ENCODE measurements around the gene PDCD5.
"Not testable (repeated sequence)": the region's sequence is repeated elsewhere in the genome, so short reads cannot be mapped to it uniquely, and the experiment has no call there.

PDCD5 gene

DNA sequence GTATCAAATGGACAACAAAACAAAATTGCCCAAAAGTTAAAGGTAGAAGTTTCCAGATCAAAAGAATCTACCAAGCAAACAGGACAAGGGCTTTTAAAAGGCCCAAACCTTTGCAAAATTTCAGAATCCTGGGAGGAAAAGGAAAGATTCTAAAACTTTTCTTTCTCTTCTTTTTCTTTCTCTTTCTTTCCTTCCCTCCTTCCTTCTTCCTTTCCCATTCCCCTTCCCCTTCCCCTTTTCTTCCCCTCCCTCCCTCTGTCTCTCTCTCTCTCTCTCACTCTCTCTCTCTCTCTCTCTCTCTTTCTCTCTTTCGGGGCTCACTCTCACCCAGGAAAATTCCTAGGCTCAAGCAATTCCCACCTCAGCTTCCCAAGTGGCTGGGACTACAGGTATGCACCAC is 4.2 kb upstream of the PDCD5 start:
- no peak for DNase-seq (ENCODE audit: low read depth in 3 of 3, low spot score in 1 of 3)

GRCh38 chr19:32580353-32580900 is 563 bp upstream of the PDCD5 start:
- no peak for DNase-seq (ENCODE audit: low read depth in 3 of 3, low spot score in 1 of 3)

- no peak for DNase-seq (ENCODE audit: low read depth in 3 of 3, low spot score in 1 of 3)
Measured at GRCh38 chr19:32581705-32582179, 752 bp downstream of the PDCD5 start.

DNA sequence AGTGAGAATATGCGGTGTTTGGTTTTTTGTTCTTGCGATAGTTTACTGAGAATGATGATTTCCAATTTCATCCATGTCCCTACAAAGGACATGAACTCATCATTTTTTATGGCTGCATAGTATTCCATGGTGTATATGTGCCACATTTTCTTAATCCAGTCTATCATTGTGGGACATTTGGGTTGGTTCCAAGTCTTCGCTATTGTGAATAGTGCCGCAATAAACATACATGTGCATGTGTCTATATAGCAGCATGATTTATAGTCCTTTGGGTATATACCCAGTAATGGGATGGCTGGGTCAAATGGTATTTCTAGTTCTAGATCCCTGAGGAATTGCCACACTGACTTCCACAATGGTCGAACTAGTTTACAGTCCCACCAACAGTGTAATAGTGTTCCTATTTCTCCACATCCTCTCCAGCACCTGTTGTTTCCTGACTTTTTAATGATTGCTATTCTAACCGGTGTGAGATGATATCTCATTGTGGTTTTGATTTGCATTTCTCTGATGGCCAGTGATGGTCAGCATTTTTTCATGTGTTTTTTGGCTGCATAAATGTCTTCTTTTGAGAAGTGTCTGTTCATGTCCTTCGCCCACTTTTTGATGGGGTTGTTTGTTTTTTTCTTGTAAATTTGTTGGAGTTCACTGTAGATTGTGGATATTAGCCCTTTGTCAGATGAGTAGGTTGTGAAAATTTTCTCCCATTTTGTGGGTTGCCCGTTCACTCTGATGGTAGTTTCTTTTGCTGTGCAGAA is 6.9 kb downstream of the PDCD5 start:
- not testable (repeated sequence) for DNase-seq (ENCODE audit: low read depth in 3 of 3, low spot score in 1 of 3)

DNA sequence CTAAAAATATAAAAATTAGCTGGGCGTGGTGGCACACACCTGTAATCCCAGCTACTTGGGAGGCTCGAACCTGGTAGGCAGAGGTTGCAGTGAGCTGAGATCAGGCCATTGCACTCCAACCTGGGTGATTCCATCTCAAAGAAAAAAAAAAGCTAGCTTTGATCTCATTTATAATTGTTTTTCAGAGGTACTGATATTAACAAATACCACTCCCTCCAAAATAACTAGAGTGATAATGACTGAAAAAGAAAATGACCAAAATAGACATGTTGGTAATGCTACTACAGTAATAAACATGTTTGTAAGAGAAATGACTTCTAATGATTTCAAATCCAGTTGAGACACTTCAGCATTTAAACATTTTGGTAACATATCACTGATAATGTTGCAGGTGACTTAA is 13.0 kb downstream of the PDCD5 start:
- DNase-seq (ENCODE audit: low read depth in 3 of 3, low spot score in 1 of 3) = no peak

GRCh38 chr19:32595491-32595890 is 14.5 kb downstream of the PDCD5 start:
- DNase-seq (ENCODE audit: low read depth in 3 of 3, low spot score in 1 of 3) = no peak

DNA sequence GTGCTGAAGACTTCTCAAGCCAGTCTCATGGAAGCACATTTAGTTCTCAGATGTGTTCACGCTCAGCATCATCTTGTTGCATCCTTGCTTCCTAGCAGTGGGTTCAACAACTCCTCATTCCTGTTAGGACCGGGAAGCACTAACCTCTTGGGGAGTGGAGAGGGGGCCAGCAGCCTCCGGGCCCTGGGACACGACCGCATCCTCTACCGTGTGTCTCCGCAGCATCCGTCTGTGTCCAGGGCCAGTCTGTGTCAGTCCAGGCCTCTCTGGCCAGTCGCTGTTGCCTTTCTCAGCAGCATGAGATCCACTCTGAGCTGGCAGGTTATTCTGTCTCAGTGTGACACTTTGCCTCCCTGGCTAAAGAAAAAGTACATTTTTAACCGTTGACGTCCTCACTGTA is 17.0 kb downstream of the PDCD5 start:
- no peak for DNase-seq (ENCODE audit: low read depth in 3 of 3, low spot score in 1 of 3)

- no peak for DNase-seq (ENCODE audit: low read depth in 3 of 3, low spot score in 1 of 3)
Measured at GRCh38 chr19:32599258-32599657, 18.3 kb downstream of the PDCD5 start.

DNA sequence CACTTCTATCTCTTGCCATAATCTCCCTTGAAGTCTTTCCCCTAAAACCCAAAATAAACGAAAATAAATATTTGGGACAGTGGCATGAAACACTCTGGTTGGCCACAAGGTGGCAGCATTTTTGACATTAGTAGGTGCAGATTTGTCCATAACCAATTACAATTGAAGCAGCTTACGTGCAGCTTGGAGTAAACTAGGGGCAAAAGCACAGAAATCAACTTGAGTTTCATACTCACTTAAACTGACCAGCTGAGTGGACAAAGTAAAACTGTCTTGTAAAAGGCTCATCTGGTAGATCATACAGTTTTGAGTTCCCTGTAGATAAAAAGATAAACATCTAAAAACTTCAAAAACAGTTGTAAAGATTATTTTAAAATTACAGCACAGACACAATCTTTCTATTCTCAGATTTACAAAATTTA is 18.8 kb downstream of the PDCD5 start:
- no peak for DNase-seq (ENCODE audit: low read depth in 3 of 3, low spot score in 1 of 3)

DNA sequence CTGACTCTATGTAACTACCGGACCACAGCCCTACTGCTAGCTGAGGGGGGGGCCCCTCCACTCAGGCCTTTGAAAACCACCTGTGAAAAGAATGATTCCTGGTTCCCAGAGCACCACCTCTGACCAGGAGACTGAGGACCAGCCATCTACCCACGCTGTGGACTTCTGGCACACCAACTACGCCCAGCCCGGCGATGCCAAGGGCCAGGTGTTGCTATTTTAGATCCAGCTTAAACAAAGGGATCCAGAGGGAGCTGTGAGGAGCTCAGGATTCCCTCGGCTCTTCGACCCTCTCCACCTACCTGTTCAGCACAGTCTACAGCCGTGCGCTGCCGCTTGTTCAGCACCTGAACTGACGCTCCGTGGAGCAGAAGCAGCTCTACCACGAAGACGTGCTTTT is 23.0 kb downstream of the PDCD5 start:
- no peak for DNase-seq (ENCODE audit: low read depth in 3 of 3, low spot score in 1 of 3)

- DNase-seq (ENCODE audit: low read depth in 3 of 3, low spot score in 1 of 3) = no peak
Measured at GRCh38 chr19:32605544-32605943, 24.6 kb downstream of the PDCD5 start.

- no peak for DNase-seq (ENCODE audit: low read depth in 3 of 3, low spot score in 1 of 3)
Measured at GRCh38 chr19:32606289-32606688, 25.3 kb downstream of the PDCD5 start.

GRCh38 chr19:32607479-32607878 is 26.5 kb downstream of the PDCD5 start:
- DNase-seq (ENCODE audit: low read depth in 3 of 3, low spot score in 1 of 3) = no peak

DNA sequence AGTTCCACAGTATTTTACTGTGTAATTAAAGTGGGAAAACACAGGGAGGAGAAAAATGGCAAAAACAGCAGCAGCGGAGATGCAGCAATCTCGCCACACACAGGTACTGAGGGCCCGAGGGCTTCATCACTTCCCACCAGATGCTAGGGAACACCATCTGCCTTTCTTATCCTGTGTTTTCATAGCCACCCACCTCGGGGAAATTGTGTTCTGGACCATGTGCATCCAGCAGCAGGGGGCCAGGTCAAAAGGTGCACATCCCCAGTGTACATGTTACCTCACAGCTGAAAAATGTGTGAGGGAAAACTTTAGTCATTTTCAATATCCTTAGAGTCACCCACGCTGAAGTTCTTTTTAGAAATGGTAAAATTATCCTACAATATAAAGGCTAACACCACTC is 30.2 kb downstream of the PDCD5 start:
- DNase-seq (ENCODE audit: low read depth in 3 of 3, low spot score in 1 of 3) = no peak

GRCh38 chr19:32613008-32613407 is 32.0 kb downstream of the PDCD5 start:
- DNase-seq (ENCODE audit: low read depth in 3 of 3, low spot score in 1 of 3) = no peak

- no peak for DNase-seq (ENCODE audit: low read depth in 3 of 3, low spot score in 1 of 3)
Measured at GRCh38 chr19:32614916-32615315, 33.9 kb downstream of the PDCD5 start.

DNA sequence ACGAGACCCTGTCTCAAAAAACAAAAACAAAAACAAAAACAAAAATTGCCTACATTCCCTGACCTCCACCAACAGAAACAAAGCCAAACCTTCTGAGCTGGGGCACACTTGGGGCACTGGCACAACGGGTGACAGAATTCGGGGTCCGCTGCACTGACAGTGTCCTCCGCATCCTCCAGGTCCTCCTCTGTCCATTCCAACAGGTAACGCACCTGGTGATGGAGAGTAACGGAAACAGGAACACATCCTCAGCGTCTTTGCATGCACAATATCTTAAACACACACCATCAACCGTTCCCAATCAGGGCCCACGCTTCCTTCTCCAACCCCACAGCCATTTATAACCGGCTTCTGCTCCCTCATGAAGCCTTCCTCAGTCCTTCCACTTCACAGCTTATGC is 34.6 kb downstream of the PDCD5 start:
- DNase-seq (ENCODE audit: low read depth in 3 of 3, low spot score in 1 of 3) = no peak

DNA sequence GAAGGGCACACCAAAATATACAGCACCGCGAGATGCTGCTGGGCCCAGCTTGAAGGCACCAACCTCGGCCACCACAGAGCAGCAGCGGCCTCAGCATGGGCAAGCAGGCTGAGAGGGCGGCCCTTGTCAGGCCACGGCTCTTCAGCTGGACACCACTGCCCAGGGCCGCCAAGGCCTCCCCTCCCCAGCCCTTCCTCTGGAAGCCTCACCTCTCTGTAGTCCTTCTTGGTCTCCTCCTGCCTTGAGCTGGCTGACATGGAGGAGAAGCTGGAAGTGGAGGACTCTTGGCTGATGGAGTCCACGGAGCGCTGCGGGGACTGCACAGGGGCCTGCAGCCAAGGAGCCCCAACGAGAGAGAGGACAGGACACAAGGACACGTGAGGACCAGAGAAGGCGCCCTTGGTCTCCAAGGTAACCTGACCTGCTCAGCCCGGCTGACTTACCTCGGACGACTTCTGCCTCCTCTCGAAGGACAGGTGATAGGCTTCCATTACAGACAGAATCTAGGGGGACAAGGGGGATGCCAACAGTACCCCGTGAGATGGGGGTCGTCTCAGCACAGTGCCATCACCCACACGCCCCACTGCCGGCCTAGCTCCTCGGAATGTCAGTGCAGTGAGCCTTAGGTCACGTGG is 38.2 kb downstream of the PDCD5 start:
- DNase-seq (ENCODE audit: low read depth in 3 of 3, low spot score in 1 of 3) = no peak

- DNase-seq (ENCODE audit: low read depth in 3 of 3, low spot score in 1 of 3) = no peak
Measured at GRCh38 chr19:32622002-32622401, 41.0 kb downstream of the PDCD5 start.

- no peak for DNase-seq (ENCODE audit: low read depth in 3 of 3, low spot score in 1 of 3)
Measured at GRCh38 chr19:32624410-32624809, 43.4 kb downstream of the PDCD5 start.

- no peak for DNase-seq (ENCODE audit: low read depth in 3 of 3, low spot score in 1 of 3)
Measured at GRCh38 chr19:32626969-32627368, 46.0 kb downstream of the PDCD5 start.

DNA sequence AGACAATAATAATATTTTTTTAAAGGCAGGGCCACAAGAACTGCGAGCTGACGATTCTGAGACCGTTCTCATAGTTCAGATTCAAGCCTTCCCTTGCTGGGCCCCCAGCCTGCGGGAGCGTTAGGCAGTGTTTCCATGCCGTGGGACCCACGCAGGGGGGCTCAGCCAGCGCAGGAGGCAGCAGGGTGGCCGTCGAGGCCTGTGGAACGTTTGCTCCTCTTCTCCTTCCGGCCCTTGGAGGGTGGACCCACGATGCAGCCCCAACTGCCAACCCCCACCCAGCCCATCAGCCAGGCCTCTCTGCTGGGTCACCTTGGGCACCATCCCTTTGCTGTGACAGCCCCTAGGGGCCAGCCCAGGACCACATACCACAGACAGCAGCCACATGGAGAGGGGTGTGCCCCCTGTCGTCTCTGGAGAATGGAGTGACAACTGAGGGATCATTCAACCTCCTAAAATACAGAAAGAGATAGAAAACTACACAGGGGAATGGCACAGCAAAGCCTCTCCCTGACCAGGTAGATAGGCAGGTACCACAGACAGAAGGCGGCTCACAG is 46.8 kb downstream of the PDCD5 start:
- DNase-seq (ENCODE audit: low read depth in 3 of 3, low spot score in 1 of 3) = no peak
